Effector memory CD8-positive, alpha-beta T cell (primary cell): ENCODE measurements around the gene PLEKHH1.
"Not testable (repeated sequence)": the region's sequence is repeated elsewhere in the genome, so short reads cannot be mapped to it uniquely, and the experiment has no call there.

ENCODE experiments used
- ATAC-seq: fragments of 150-1000 bp; cut with Tn5 transposase; replicated peaks from 2 replicates; pipeline ENCODE4 v1.10.0; 2021; ENCODE audit warnings: mild to moderate bottlenecking, moderate library complexity
- DNase-seq, 3 experiments: peaks; one replicate each; pipeline ENCODE4 v3.0.0; 2021
- H3K27ac Mint-ChIP-seq, 2 donors: one replicate each; pipeline ENCODE4 v1.8.0; 2022; ENCODE audit warnings: mild to moderate bottlenecking in 2 of 2, mixed read lengths in 2 of 2, moderate library complexity in 2 of 2
- H3K27me3 Mint-ChIP-seq, 2 donors: one replicate each; pipeline ENCODE4 v1.8.0; 2022; ENCODE audit warnings: mixed read lengths in 2 of 2
- H3K36me3 Mint-ChIP-seq: one replicate; pipeline ENCODE4 v1.8.0; 2022; ENCODE audit warnings: mild to moderate bottlenecking, moderate library complexity, mixed read lengths; ENCODE audit not compliant: insufficient read depth
- H3K4me1 Mint-ChIP-seq, 2 donors: one replicate each; pipeline ENCODE4 v1.8.0; 2022; ENCODE audit warnings: low read depth in 2 of 2, mixed read lengths in 2 of 2
- H3K4me3 Mint-ChIP-seq, 2 donors: one replicate each; pipeline ENCODE4 v1.8.0; 2022; ENCODE audit warnings: mild to moderate bottlenecking in 2 of 2, mixed read lengths in 2 of 2, moderate library complexity in 2 of 2
- H3K9me3 Mint-ChIP-seq, 2 donors: one replicate each; pipeline ENCODE4 v1.8.0; 2022; ENCODE audit warnings: mixed read lengths in 2 of 2

The PLEKHH1 gene

DNA sequence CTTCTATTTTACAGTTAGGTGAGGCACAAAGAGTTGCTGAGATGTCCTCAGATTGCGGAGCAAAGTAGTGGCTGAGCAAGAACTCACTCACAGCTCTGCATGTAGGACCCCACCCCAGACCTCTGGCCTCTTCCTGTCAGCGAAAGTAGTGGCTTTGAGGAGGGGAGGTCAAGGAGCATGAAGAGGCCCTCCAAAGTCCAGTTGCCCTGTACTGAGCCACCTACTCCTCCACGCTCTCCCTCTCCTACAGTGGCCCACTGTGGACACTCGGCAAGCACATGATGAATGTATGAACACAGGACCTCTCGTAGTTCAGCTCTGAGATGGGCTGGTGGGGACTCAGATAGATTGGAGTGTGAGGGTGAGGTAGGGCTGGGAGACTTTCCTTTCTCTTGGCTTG is 5.3 kb upstream of the PLEKHH1 start:
- Mint-ChIP-seq H3K4me1 (peaks cover 0 to 8% of the 10 kb centered on the region in 2 donors), H3K27me3 (peaks cover 44 to 85% of the 10 kb centered on the region in 2 donors), H3K9me3 (no peaks in the 10 kb centered on the region), H3K36me3 (no peaks in the 10 kb centered on the region), H3K4me3 (no peak overlapping the region), H3K27ac (no peak overlapping the region)
- ATAC-seq (no peak), DNase-seq (no peak)

DNA sequence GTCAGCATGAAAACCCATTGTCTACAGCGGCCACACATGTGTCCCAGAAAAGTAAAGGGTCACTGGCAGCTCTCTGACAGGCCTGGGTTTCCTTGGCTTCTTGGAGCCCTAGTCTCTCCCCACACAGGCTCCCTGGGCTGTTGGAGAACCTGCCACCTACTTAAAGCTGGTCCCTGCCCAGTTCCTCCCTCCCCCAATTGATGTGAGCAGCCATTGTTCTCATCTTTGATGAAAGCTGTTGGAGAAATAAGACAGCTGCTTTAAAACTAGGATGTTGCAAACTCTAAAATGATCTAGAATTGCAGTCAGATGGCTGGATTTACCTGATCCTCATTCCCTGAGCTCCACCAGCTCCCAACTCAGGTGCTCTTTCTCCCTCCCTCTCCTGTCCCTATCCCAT is 4.8 kb upstream of the PLEKHH1 start:
- H3K9me3 Mint-ChIP-seq = no peaks in the 10 kb centered on the region
- no peak overlapping the region for H3K27ac Mint-ChIP-seq
- H3K27me3 Mint-ChIP-seq = peaks cover 44 to 80% of the 10 kb centered on the region in 2 donors
- no peaks in the 10 kb centered on the region for H3K36me3 Mint-ChIP-seq
- no peak overlapping the region for H3K4me3 Mint-ChIP-seq
- DNase-seq (no peak), ATAC-seq (no peak)
- H3K4me1 Mint-ChIP-seq = peaks cover 0 to 8% of the 10 kb centered on the region in 2 donors

DNA sequence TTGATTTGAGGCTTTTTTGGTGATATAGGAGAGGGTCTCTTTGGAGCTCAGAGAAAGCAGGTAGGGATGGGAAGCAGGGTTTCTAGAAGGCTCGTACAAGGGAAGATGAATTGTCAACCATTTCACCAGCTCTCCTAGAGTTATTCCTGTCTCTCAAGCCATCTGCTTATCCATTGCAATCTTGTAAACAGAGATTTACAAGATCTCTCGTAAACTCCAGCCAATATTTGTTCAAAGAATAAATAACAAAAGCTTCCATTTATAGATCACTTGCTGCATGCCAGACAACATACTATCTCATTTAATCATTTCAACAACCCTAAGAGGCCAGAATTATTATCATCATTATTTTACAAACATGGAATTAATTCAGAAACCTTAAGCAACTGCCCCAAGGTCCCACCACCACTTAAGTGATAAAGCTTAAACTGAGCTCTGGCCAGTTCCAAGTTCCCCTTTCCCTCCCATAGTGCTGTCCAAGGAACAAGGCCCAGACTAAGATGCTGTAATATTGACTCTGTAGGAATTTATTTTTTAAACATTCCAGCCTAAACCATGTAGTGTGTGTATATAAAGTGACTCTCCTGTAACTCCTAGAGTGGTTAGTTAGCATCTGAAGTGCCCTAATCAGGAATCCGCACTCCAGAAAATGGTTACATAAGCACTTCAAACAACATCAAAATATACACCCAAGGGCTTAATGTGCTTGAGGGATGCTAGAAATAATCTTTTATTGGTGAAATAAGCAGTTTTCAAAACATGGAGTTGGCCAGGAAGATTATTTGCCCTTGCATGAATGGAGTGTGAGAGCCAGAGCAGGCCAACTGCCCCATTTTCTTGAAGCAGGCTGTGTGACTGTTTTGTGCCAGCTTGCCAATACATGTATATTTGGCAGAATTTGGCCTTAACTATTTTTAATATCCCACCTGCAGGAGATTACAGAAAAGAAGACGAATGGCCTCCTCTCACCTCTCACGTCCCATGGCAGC is 2.8 kb upstream of the PLEKHH1 start:
- ATAC-seq (no peak), DNase-seq (no peak)
- Mint-ChIP-seq H3K27ac (no peak overlapping the region), H3K27me3 (peaks cover 44 to 79% of the 10 kb centered on the region in 2 donors), H3K36me3 (no peaks in the 10 kb centered on the region), H3K9me3 (no peaks in the 10 kb centered on the region), H3K4me3 (no peak overlapping the region), H3K4me1 (peaks cover 0 to 8% of the 10 kb centered on the region in 2 donors)

GRCh38 chr14:67532606-67532997 is 488 bp upstream of the PLEKHH1 start:
- H3K36me3 Mint-ChIP-seq = no peaks in the 10 kb centered on the region
- H3K4me3 Mint-ChIP-seq = peak overlapping the region; percentile 54 to 74
- peaks cover 0 to 3% of the 10 kb centered on the region in 2 donors for H3K4me1 Mint-ChIP-seq
- ATAC-seq (no peak), DNase-seq (no peak)
- no peaks in the 10 kb centered on the region for H3K9me3 Mint-ChIP-seq
- no peak overlapping the region for H3K27ac Mint-ChIP-seq
- peaks cover 26 to 72% of the 10 kb centered on the region in 2 donors for H3K27me3 Mint-ChIP-seq

DNA sequence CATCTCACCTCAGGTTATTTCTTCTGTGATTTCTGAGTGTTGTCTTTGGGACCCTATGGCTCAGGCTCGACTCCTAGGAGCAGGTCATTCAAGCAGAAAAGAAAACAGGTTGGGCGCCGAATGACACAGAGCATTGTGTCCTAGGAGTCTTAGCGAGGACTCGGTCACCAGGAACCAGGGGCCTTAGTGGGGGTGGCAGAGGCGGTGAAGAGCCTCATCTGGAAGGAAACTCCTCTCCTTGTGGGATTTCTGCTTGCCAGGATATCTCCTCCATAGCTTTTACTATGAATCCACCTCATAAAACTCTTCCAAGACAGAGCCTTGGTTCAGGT is 630 bp downstream of the PLEKHH1 start:
- H3K27me3 Mint-ChIP-seq = peaks cover 21 to 66% of the 10 kb centered on the region in 2 donors
- H3K27ac Mint-ChIP-seq = no peak overlapping the region
- DNase-seq (no peak), ATAC-seq (no peak)
- H3K4me3 Mint-ChIP-seq = peak overlapping the region; percentile 68 to 71
- no peaks in the 10 kb centered on the region for H3K36me3 Mint-ChIP-seq
- no peaks in the 10 kb centered on the region for H3K9me3 Mint-ChIP-seq
- peaks cover 0 to 3% of the 10 kb centered on the region in 2 donors for H3K4me1 Mint-ChIP-seq

- H3K4me3 Mint-ChIP-seq = no peak overlapping the region
- no peak for ATAC-seq
- H3K27me3 Mint-ChIP-seq = peaks cover 26 to 60% of the 10 kb centered on the region in 2 donors
These were observed 3.0 kb downstream of the PLEKHH1 start for GRCh38 chr14:67536087-67536486.

GRCh38 chr14:67537736-67538135 is 4.6 kb downstream of the PLEKHH1 start:
- Mint-ChIP-seq H3K4me1 (peaks cover 4 to 7% of the 10 kb centered on the region in 2 donors), H3K9me3 (no peaks in the 10 kb centered on the region), H3K27ac (no peak overlapping the region), H3K36me3 (no peaks in the 10 kb centered on the region), H3K4me3 (no peak overlapping the region), H3K27me3 (peaks cover 41 to 65% of the 10 kb centered on the region in 2 donors)
- no peak for ATAC-seq
- DNase-seq = no peak

More at GRCh38 chr14:67536087-67536486, 3.0 kb downstream of the PLEKHH1 start:
- no peaks in the 10 kb centered on the region for H3K36me3 Mint-ChIP-seq
- peaks cover 0 to 3% of the 10 kb centered on the region in 2 donors for H3K4me1 Mint-ChIP-seq
- no peak overlapping the region for H3K27ac Mint-ChIP-seq
- DNase-seq = no peak
- H3K9me3 Mint-ChIP-seq = no peaks in the 10 kb centered on the region

DNA sequence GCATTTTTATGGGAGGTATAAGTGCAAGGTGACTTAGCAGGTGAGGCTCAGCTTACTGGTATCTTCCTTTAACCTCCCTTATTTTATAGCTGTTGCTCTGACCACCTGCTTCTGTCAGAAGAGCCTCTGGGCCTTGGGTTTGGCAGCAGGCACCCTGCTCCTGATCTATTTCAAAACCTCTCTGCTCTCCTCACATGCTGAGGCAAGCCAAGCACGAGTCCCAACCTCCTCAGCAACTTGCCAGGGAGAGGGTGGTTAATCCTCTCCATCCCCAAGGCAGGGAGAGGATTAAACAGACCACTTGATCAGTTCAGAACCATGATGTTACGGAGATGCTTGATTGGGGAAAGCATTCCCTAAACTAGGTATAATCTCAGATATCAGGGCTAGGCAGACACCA is 5.4 kb downstream of the PLEKHH1 start:
- Mint-ChIP-seq H3K9me3 (no peaks in the 10 kb centered on the region), H3K4me1 (peaks cover 4 to 7% of the 10 kb centered on the region in 2 donors), H3K27ac (no peak overlapping the region), H3K27me3 (peaks cover 48 to 71% of the 10 kb centered on the region in 2 donors), H3K4me3 (no peak overlapping the region), H3K36me3 (no peaks in the 10 kb centered on the region)
- DNase-seq (no peak), ATAC-seq (no peak)

- DNase-seq (no peak), ATAC-seq (no peak)
- Mint-ChIP-seq H3K27me3 (peaks cover 49 to 71% of the 10 kb centered on the region in 2 donors), H3K27ac (no peak overlapping the region), H3K4me1 (peaks cover 4 to 7% of the 10 kb centered on the region in 2 donors), H3K4me3 (no peak overlapping the region), H3K36me3 (no peaks in the 10 kb centered on the region), H3K9me3 (no peaks in the 10 kb centered on the region)
These were observed 6.0 kb downstream of the PLEKHH1 start for GRCh38 chr14:67539116-67539515.

DNA sequence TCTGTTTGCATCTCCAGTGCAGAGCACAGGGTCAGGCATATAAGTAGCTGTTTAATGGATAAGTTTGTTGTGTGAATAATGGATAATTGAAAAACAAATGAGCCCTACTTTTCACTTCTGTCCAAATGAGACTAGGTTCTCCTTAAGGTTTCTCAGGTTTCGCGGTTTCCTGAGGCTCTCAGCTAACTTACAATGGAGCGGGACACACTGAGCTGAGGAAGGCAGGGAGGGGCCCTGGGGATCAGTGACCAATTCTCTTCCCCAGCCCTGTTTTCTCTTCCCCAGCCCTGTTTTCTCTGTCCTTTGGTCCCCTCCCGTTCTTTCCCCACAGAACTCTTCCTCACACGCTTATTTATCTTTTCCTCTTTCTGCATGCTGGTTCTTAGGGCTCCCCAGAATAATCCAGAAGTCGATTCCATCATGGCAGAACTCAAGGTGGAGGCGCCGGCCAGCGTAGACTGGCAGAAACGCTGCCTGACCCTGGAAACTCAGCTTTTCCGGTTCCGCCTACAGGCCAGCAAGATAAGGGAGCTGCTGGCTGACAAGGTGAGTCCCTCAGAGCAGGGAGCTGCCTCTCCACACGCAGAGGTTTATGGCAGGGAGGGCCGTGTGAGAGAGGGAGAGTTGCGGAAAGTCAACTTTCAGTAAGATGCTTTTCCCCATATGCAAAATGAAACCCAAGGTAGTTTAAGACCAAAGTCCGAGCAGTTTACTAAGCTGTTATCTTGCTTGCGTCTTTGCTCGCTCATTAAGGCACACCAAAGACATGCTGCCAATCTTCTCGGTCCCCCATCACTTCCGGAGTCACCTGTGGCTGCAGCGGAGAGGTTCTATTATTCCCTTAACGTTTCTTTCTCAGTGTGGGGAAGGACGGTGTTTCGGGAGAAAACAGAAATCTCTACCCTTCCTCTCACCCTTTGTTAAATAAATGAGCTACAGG is 8.6 kb downstream of the PLEKHH1 start:
- DNase-seq (no peak), ATAC-seq (peak; percentile 37)
- Mint-ChIP-seq H3K27ac (no peak overlapping the region), H3K4me1 (peaks cover 4 to 7% of the 10 kb centered on the region in 2 donors), H3K27me3 (peaks cover 45 to 73% of the 10 kb centered on the region in 2 donors), H3K36me3 (no peaks in the 10 kb centered on the region), H3K4me3 (peak overlapping the region; percentile 34 to 58), H3K9me3 (no peaks in the 10 kb centered on the region)

- peaks cover 52 to 82% of the 10 kb centered on the region in 2 donors for H3K27me3 Mint-ChIP-seq
- DNase-seq, H3K9me3 Mint-ChIP-seq: not testable (repeated sequence)
These were observed 9.5 kb downstream of the PLEKHH1 start for GRCh38 chr14:67542620-67543019.

DNA sequence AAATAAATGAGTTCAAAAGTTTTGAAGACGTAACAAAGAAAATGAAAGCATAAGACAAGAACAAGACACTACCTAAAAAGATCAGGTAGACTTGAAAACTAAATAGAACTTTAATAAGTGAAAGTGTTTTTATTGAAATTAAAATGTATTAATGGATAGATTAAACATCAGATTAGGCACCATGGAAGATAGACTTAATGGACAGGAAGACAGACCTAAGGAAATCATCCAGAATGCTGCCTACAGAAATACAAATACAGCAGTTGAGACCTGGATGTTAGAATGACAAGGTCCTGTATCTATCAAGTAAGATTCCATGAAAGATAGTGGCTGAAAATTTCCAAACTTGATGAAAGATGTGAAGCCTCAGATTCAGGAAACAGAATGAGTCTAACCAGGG is 11.5 kb downstream of the PLEKHH1 start:
- H3K4me1 Mint-ChIP-seq = peaks cover 4 to 7% of the 10 kb centered on the region in 2 donors
- H3K9me3 Mint-ChIP-seq = no peaks in the 10 kb centered on the region
- peaks cover 48 to 81% of the 10 kb centered on the region in 2 donors for H3K27me3 Mint-ChIP-seq
- DNase-seq = no peak
- no peak overlapping the region for H3K27ac Mint-ChIP-seq
- H3K36me3 Mint-ChIP-seq = no peaks in the 10 kb centered on the region
- no peak for ATAC-seq
- no peak overlapping the region for H3K4me3 Mint-ChIP-seq

More at GRCh38 chr14:67542620-67543019, 9.5 kb downstream of the PLEKHH1 start:
- H3K4me3 Mint-ChIP-seq, H3K4me1 Mint-ChIP-seq, H3K36me3 Mint-ChIP-seq, ATAC-seq, H3K27ac Mint-ChIP-seq: not testable (repeated sequence)

- Mint-ChIP-seq H3K9me3 (no peaks in the 10 kb centered on the region), H3K27ac (no peak overlapping the region), H3K4me1 (no peaks in the 10 kb centered on the region), H3K27me3 (peaks cover 32 to 75% of the 10 kb centered on the region in 2 donors), H3K4me3 (no peak overlapping the region), H3K36me3 (no peaks in the 10 kb centered on the region)
- DNase-seq (no peak), ATAC-seq (no peak)
These were observed 14.2 kb downstream of the PLEKHH1 start for GRCh38 chr14:67547224-67547780.
